HuH-7 (cell line): ENCODE data around the gene TRNAU1AP.
"Not testable (repeated sequence)": the region's sequence is repeated elsewhere in the genome, so short reads cannot be mapped to it uniquely, and the experiment has no call there.

Experiments
- DNase-seq: peaks from one replicate; pipeline ENCODE4 v3.0.0; 2011; ENCODE audit warnings: low spot score

The TRNAU1AP gene

DNA sequence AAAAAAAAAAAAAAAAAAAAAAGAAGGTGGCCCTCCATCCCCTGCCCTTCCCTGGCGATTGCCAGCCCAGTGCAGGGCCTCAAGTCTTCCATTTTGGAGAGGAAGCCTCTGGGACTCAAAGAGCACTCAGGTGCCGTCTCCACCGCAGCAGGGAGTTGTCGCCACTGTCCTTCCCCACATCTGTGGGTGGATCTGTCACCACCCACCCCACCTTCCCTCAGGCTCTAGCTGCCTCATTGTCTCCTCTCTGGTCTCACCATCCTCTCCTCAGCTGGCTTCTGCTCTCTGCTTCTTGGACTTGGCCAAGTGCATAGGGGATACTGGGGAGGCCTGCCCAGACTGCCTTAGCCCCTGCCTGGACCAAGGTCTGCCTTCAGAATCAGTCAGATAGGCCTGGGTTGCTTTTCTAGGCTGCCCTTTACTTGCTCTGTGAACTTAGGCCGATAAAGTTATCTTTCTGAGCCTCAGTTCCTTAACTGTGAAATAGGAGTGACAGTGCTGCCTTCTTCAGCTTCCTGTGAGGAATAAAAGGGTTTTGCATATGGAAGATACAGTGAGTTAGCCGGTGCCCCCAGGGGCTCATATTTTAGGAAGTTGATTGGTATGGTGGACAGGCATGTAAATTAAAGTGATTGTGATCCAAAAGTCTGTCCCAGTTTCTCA is 31.3 kb upstream of the TRNAU1AP start:
- no peak for DNase-seq

DNA sequence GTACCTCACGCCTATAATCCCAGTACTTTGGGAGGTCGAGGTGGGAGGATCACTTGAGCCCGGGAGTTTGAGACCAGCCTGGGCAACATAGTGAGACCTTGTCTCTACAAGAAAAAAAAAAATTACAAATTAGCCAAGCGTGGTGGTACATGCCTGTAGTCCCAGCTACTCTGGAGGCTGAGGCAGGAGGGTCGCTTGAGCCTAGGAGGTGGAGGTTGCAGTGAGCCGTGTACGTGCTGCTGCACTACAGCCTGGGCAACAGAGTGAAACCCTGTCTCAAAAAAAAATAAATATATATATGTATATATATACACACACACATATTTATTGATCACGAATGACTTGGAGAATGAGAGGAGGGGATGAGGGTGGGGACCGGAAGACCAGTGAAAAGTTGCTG is 30.3 kb upstream of the TRNAU1AP start:
- DNase-seq: not testable (repeated sequence)

DNA sequence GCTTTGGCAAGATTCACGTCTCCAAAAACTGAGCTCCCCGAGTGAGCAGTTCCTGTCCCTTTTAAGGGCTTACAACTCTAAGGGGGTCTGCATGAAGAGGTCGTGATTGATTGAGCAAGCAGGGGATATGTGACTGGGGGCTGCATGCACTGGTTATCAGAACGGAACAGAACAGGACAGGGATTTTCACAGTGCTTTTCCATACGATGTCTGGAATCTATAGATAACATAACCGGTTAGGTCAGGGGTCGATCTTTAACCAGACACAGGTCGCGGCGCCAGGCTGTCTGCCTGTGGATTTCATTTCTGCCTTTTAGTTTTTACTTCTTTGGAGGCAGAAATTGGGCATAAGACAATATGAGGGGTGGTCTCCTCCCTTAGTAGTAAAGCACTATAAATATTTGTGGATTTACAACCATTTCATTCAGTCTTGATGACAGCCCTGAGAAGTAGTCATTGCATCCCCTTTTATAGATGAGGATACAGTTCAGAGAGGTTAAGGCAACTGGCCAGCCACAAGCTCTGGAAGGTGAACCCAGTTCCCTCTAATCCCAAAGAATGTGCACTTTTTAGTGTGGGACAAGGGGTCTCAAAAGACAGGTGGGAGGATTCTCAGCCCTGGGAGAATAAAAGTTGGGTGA is 27.8 kb upstream of the TRNAU1AP start:
- DNase-seq: not testable (repeated sequence)

DNA sequence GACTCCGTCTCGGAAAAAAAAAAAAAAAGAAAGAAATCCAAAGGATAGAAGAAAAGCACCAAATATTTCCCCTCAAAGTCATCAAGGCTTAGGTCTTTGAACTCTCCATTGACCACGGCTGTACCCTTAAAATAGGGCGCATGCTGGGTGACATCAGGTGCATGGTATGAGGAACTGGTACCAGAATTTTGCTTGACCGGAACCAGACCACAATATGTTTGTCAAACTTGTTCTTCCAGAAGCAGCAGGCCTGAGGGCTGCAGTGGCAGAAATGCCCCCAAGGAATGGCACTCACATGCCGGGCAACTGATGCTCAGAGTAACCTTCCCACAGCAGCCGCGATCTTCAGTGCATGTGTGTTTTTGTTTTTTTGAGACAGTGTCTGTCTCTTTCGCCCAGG is 26.0 kb upstream of the TRNAU1AP start:
- no peak for DNase-seq

DNA sequence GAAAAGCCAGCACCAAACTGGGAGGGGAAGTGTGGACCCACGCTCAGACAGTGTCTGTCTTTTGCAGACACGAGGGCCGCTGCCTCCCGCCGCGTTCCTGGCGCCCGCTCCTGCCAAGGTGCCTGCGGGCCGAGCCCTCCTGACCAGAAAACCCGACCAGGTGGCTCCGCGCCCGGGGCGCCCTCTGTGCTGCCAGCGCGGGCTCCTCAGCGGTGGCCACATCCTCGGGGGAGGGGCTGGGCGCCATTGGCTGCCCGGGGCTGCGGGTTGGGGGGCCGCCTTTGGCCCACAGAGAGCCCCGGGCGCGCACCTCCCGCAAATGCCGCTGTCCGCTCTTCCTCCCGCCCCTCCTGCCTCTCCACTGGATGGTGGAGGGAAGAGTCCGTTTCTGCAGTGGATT is 22.4 kb upstream of the TRNAU1AP start:
- DNase-seq: no peak

DNA sequence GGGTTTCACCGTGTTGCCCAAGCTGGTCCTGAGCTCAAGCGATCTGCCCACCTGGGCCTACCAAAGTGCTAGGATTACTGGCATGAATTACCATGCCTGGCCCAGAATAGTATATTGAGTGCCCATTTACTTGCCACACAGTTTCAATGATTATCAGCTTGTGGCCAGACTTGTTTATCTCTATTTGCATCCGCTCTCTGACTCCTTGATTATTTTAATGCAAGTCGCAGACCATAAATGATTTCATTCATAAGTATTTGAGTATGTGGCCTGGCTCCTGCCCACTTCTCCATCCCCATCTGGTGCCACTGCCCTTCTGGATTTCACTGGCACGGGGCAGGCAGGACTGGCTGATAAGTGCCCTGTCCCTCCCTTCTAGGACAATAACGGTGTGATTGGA is 18.2 kb upstream of the TRNAU1AP start:
- DNase-seq: no peak

DNA sequence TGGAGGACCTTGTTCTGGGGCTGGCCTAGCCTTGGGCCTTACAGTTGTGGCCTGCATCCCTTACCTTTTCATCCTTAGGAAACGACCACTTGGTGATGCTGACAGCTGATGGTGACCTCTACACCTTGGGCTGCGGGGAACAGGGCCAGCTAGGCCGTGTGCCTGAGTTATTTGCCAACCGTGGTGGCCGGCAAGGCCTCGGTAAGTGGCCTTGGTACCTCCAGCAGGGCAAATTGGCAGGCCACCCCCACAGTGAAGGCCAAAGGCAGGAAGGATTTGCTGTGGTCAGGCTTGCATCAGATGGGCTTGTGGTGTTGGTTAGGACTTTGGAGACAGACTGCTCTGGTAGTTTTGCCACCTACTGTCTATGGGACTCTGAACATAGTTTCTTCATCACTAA is 17.7 kb upstream of the TRNAU1AP start:
- DNase-seq: no peak

DNA sequence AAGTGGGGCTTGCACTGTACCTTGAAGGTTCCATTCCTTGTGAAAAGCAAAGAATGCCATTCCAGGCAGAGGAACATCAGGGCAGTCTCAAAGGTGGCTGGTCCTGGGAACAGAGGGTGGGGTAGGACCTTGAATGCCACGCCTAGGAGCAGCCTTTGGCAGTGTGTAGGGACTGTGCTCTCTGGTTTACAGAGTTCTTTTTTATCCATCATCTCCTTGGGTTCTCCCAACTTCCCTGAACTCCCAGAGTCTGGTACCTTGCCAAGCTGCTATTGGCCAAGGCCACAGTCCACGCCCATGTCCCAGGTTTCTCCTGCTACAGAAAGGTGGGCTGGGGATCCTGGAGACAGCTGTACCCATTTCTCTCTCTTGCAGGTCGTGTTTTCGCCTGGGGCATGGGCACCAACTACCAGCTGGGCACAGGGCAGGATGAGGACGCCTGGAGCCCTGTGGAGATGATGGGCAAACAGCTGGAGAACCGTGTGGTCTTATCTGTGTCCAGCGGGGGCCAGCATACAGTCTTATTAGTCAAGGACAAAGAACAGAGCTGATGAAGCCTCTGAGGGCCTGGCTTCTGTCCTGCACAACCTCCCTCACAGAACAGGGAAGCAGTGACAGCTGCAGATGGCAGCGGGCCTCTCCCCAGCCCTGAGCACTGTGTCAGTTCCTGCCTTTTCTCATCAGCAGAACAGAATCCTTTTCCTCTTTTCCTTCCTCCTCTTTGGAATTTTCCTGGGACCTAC is 15.3 kb upstream of the TRNAU1AP start:
- DNase-seq: no peak

DNA sequence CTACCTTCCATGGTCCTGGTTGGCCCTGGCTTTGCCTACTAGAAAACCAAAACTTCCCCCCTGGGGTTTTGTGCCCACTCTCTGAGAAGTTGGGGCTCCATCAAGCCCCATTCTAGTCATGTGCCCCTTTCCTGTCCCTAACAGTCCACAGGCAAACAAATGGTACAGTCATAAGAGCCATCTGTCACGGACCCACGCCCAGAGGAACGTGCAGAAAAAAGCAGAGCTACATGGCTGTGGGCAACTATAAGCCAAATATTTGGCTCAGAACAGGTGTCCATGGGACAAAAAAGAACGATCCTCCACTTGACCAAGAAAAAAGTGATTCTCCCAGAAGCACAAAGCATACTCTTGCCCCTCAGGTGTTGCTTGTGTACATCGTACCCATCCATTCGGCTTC is 14.6 kb upstream of the TRNAU1AP start:
- no peak for DNase-seq

DNA sequence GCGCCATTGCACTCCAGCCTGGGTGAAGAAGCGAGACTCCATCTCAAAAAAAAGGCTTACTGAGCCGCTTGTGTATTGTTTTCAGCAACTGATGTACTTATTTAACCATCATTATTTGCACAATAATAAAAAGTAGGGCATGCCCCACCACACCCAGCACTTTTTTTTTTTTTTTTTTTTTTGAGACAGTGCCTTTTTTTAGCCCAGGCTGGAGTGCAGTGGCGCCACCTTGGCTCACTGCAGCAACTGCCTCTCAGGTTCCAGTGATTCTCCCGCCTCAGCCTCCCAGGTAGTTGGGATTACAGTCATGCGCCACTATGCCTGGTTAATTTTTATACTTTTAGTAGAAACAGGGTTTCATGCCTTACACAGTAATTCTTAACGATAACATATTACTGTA is 12.2 kb upstream of the TRNAU1AP start:
- DNase-seq: no peak

DNA sequence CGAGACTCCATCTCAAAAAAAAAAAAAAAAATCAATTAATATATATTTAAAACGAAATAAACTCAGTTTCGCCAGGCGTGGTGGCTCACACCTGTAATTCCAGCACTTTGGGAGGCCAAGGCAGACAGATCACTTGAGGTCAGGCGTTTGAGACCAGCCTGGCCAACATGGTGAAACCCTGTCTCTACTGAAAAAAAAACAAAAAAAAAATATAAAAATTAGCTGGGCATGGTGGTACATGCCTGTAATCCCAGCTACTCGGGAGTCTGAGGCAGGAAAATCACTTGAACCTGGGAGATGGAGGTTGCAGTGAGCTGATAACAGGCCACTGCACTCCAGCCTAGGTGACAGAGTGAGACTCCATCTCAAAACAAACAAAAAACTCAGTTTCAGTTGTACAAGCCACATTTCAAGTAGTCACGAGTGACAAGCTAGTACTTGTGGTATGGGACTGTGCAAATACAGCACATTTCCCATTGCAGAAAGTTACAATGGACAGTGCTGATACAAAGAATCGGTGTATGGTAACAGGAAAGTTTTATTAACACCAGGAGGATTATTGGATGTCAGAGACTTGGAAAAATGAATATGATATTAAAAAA is 11.4 kb upstream of the TRNAU1AP start:
- not testable (repeated sequence) for DNase-seq

DNA sequence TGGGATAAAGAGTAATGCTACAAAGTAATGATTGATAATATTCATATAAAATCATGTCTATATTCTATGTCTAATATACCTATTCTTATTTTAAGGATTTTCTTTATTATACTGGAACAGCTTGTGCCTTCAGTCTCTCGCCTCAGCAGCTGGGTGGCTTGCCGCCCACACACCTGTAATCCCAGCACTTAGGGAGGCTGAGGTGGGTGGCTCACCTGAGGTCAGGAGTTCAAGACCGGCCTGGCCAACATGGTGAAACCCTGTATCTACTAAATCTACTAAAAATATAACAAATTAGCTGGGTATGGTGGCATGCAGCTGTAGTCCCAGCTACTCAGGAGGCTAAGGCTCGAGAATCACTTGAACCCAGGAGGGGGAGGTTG is 7.6 kb upstream of the TRNAU1AP start:
- no peak for DNase-seq

DNA sequence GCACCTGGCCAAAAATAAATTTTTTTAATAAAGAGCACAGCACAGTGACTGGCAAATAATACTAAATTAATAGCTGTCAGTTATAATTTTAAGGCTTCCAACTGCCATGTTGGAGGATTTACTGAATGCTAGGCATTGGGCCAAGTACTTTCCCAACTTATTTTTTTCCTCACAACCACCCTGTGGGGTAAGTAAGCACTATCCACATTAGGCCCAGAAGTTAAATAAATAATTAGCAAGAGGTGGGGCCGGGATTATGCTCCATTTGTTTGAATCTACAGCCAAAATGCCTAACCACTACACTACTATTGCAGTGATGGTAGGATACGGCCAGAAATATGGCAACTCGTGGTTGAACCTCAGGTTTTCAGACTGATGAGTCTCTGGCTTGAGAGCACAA is 4.6 kb upstream of the TRNAU1AP start:
- no peak for DNase-seq

DNA sequence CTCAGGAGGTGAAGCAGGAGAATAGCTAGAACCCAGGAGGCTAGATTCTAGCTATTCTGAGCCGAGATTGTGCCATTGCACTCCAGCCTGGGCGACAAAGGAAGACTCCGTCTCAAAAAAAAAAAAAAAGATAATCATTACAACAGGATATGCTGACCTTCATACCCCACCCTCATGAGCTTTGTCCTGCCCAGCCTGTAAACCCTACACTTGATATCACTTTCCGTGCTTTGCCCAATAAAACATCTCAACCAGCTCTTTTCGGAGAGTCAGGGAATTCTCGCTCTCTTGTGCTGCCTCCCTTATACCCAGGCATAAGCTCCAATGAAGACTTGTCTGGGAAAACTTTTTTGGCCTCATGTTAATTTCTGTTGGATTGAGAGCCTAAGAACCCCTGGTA is 1.5 kb upstream of the TRNAU1AP start:
- no peak for DNase-seq

DNA sequence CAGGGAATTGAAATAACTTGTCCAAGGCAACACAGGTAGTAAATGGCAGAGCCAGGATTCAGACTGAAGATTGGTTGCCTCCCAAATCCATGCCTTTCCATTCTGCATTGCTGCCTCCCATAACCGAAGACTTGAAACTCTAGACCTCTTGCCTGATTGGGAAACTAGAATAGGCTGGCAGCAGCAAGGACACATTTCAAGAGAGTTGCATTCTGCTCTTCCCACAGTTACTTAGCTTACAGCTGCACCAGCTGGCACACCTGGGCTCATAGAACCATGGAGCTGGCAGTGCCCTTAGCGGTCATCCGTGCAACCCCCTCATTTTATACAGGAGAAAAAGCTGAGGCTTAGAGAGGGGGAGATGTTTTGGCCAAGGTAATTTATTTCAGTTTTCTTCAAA is 8.0 kb downstream of the TRNAU1AP start:
- no peak for DNase-seq

DNA sequence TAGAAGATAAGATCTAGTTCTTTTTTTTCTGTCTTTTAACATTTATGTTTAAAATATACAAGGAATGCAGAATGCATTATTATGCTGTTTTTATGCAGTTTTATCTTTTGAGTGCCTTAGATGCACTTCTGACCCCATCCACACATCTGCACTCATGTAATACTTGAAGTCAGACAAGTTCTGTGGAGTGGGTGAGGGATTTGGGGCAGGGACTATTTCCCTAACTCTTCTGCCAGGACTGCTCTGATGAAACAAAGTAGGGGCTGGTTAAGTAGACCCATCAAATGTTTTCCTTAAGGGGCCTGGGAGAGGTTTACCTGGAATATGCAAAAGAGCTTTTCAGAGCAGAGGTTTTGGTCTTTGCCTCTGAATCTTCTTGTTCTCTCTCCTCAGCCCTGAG is 11.4 kb downstream of the TRNAU1AP start:
- no peak for DNase-seq

DNA sequence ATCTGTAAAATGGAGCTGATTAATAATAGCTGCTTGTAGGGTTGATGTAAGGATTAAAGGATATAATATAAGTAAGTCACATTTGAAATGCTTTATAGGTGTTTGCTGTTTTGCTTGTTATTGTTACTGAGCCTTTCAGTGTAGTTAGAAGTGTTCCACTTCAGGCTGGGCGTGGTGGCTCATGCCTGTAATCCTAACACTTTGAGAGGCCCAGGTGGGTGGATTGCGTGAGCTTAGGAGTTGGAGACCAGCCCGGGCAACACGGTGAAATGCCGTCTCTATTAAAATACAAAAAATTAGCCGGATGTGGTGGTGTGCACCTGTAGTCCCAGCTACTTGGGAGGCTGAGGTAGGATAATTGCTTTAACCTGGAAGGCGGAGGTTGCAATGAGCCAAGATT is 12.2 kb downstream of the TRNAU1AP start:
- DNase-seq: no peak

DNA sequence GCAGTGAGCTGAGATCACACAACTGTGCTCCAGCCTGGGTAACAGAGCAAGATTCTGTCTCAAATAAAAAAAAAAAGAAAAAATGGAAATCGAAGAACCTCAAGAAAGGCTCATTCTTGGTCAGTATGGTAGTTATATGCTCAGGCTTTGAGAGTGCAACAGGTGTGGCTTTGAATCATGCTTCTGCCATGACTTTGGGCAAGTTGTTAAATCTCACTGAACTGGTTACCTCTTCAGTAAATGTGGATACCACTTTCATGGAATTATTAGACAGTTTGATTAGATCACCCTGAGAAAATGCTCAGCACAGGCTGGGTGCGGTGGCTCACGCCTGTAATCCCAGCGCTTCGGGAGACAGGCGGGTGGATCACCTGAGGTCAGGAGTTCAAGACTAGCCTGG is 12.8 kb downstream of the TRNAU1AP start:
- DNase-seq: no peak

DNA sequence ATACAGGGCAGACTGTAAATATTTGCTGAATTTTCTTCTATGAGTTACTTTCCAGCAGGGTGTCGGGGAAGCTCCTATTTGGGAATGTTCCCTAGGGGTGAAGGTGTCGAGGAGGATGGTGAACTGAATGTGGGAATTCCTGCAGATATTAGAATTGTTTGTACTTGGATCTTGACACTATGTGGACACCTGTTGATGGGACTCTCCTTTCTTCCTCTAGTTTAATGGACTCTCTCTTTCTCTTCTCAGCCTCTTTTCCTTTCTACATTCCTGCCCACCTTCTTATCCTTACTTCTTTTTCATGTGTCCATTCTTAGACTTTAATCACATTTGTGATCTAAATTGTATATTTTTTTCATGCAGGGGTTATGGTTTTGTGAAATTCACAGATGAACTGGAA is 14.0 kb downstream of the TRNAU1AP start:
- no peak for DNase-seq

DNA sequence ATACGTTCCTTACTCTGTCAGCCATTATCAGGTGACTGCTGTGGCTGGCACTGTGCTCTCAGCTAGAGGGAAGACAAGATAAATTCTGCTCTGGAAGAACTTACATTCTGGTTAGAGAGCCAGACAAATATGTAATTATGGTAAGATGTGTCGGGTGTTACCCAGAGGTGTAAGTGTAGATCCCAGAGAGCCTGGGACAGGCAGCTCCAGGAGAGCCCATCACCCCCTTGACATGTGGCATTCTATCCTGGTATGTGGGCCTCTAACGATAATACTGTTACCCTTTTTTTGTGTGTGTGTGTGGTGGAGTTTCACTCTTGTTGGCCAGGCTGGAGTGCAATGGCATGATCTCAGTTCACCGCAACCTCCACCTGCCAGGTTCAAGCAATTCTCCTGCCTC is 19.0 kb downstream of the TRNAU1AP start:
- DNase-seq: no peak

DNA sequence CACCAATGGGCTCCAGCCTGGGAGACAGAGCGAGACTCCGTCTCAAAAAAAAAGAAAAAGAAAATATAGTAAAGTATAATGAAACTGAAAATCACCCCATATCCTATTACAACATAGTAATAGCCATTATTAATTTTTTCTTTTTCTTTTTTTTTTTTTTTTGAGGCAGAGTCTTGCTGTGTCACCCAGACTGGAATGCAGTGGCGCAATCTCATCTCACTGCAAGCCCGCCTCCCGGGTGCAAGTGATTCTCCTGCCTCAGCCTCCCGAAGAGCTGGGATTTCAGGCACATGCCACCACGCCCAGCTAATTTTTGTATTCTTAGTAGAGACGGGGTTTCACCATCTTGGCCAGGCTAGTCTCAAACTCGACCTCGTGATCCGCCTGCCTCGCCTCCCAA is 20.0 kb downstream of the TRNAU1AP start:
- DNase-seq: not testable (repeated sequence)

DNA sequence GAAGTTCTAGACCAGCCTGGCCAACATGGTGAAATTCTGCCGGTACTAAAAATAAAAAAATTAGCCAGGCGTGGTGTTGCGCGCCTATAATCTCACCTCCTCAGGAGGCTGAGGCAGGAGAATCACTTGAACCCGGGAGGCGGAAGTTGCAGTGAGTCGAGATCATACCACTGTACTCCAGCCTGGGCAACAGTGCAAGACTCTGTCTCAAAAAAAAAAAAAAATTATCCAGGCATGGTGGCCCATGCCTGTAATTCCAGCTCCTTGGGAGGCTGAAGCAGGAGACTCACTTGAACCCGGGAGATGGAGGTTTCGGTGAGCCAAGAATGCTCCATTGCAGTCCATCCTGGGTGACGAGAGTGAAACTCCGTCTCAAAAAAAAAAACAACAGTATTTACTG is 20.7 kb downstream of the TRNAU1AP start:
- no peak for DNase-seq

DNA sequence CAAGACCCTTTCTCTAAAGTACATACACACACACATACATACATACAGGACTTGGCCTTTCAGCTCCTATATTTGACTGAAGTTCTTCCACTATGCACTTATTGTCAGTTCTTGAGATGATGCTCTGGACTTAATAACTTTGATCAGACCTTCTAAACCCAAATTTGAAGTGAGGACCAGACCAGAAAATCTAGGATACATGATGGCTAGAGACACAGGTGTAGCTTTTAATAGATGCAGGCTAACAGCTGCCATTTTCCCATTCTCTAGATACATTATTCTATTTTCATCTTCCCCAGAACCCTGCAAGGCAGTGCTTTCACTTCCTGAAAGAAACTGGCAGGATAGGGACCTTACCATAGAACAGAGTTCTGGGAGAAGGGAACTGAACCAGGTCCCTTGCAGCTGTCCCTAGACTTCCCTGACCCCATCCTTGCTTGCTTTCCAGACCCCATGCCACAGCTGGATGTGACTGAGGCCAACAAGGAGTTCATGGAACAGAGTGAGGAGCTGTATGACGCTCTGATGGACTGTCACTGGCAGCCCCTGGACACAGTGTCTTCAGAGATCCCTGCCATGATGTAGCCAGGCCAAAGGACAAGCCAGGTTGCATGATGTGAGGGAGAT is 24.3 kb downstream of the TRNAU1AP start:
- DNase-seq: no peak
